H1 (cell line): ENCODE results near the gene DTL. TPM values are rescaled to one million over a fixed set of nuclear protein-coding genes. Genes with fewer than 3 reads are reported as not detected.

Experiments
- ATF2 ChIP-seq: IDR thresholded peaks from 2 replicates; pipeline ENCODE4 v1.6.1; 2012; ENCODE audit warnings: low read length, inconsistent platforms
- BCL11A ChIP-seq, 2 experiments: IDR thresholded peaks; one replicate each; pipeline ENCODE4 v1.6.1; 2011; ENCODE audit warnings: low read depth in 2 of 2, low read length in 2 of 2, mild to moderate bottlenecking in 2 of 2
- SRF ChIP-seq: IDR thresholded peaks from 2 replicates; pipeline ENCODE4 v1.6.1; 2011; ENCODE audit warnings: mild to moderate bottlenecking, low read depth, low read length, moderate library complexity
- USF2 ChIP-seq: IDR thresholded peaks from 2 replicates; pipeline ENCODE4 v1.6.1; 2011; ENCODE audit warnings: low read length, improper control_type of control experiment
- polyA plus RNA-seq, 7 experiments: library from polyadenylated mRNA; depleted of rRNA in 3 of 7; stranded (reverse) in 5 of 7; unstranded in 2 of 7; fragments of >200 nt in 5 of 7; fragments of 200-250 nt in 2 of 7; gene quantifications; 1 replicate in 5 of 7; 2 replicates in 1 of 7; 4 replicates in 1 of 7; pipeline versions ENCODE4 v1.2.1 to v1.2.3, GENCODE V29; 2011 to 2013; ENCODE audit warnings: missing spikeins in 2 of 7, mixed read lengths in 2 of 7
- total RNA-seq: library from RNA; stranded (reverse); fragmentation: NEBNext Ultra II Directional; extraction: Animal tissue kit (Norgen Biotek cat#: 25700); gene quantifications from 2 replicates; pipeline ENCODE4 v1.2.1, GENCODE V29; 2021

DTL gene
- total and polyA plus RNA-seq, 2 of the 8 experiments (the other 6 are each of a cell fraction or from before 2014, with no cell fraction given) = 36.0 to 46.9 TPM

DNA sequence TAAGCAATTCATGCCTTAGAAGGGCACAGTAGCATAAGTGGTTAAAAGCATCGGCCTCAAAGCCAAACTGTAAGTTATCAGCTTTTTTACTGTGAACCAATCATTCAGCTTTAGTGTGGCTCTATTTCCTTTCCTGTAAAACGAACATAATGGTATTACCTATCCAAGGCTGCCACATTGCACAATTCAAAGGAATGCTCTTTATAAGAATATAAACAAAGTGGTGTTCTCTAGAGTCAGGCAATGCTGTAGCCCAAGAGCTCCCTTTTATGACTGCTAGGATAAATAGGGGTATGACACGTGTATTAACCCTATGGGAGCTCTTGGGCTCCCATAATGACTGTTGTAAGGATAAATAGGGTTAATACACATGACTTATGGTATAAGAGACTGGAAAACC lies 25.5 kb upstream of the DTL start (continued):
- no peak for TF ChIP-seq ATF2
- no peak for TF ChIP-seq BCL11A (IDR thresholded peaks at IDR 0.05; ENCODE audit: low read depth in 2 of 2, low read length in 2 of 2)
- TF ChIP-seq SRF = no peak
- TF ChIP-seq USF2 = no peak
